T follicular helper cell (primary cell): ENCODE results near the gene SERGEF.
"Not testable (repeated sequence)": the region's sequence is repeated elsewhere in the genome, so short reads cannot be mapped to it uniquely, and the experiment has no call there.

Source experiments
- DNase-seq: peaks from one replicate; pipeline ENCODE4 v3.0.0-alpha.2; 2020; ENCODE audit warnings: low read depth

Gene SERGEF

GRCh38 chr11:18000760-18001159 is 12.1 kb downstream of the SERGEF start:
- DNase-seq, result no peak

GRCh38 chr11:18000128-18000527 is 12.7 kb downstream of the SERGEF start:
- not testable (repeated sequence) for DNase-seq

GRCh38 chr11:17992916-17993315 is 19.9 kb downstream of the SERGEF start:
- no peak for DNase-seq

- peak; percentile 31 for DNase-seq
Measured at GRCh38 chr11:17991783-17992433, 20.9 kb downstream of the SERGEF start.

GRCh38 chr11:17989306-17989705 is 23.5 kb downstream of the SERGEF start:
- no peak for DNase-seq

GRCh38 chr11:17988465-17988864 is 24.4 kb downstream of the SERGEF start:
- DNase-seq, result no peak

- DNase-seq, result no peak
Measured at GRCh38 chr11:17987826-17988225, 25.0 kb downstream of the SERGEF start.

GRCh38 chr11:17986711-17987220 is 26.1 kb downstream of the SERGEF start:
- no peak for DNase-seq

- DNase-seq, result no peak
Measured at GRCh38 chr11:17986007-17986710, 26.7 kb downstream of the SERGEF start.

- no peak for DNase-seq
Measured at GRCh38 chr11:17985517-17985916, 27.3 kb downstream of the SERGEF start.

GRCh38 chr11:17983569-17983968 is 29.3 kb downstream of the SERGEF start:
- DNase-seq, result no peak

- peak; percentile 1 for DNase-seq
Measured at GRCh38 chr11:17979770-17980371, 33.0 kb downstream of the SERGEF start.

GRCh38 chr11:17978553-17979287 is 34.1 kb downstream of the SERGEF start:
- no peak for DNase-seq

GRCh38 chr11:17976651-17977050 is 36.2 kb downstream of the SERGEF start:
- DNase-seq, result no peak

GRCh38 chr11:17974246-17974645 is 38.6 kb downstream of the SERGEF start:
- DNase-seq, result no peak

- no peak for DNase-seq
Measured at GRCh38 chr11:17972987-17973386, 39.9 kb downstream of the SERGEF start.

GRCh38 chr11:17968206-17968605 is 44.6 kb downstream of the SERGEF start:
- no peak for DNase-seq

- DNase-seq, result no peak
Measured at GRCh38 chr11:17967661-17968060, 45.2 kb downstream of the SERGEF start.

- DNase-seq, result no peak
Measured at GRCh38 chr11:17960091-17960490, 52.8 kb downstream of the SERGEF start.

GRCh38 chr11:17958446-17958845 is 54.4 kb downstream of the SERGEF start:
- DNase-seq, result no peak

- no peak for DNase-seq
Measured at GRCh38 chr11:17954395-17955252, 58.2 kb downstream of the SERGEF start.
